Muscle layer of colon (tissue), 2 donors: ENCODE measurements around the gene EML5.
A peak's percentile ranks its signal among the peaks of the same experiment; 100 is the strongest.

ENCODE experiments used
- H3K27ac ChIP-seq: one replicate; pipeline ENCODE4 v1.7.0; 2013; ENCODE audit warnings: low read depth, mild to moderate bottlenecking, low read length, moderate library complexity
- H3K27me3 ChIP-seq, 2 donors: one replicate each; pipeline ENCODE4 v1.7.0; 2013; ENCODE audit warnings: low read length in 2 of 2, mild to moderate bottlenecking in 2 of 2; ENCODE audit not compliant: insufficient read depth in 2 of 2, control insufficient read depth in 1 of 2
- H3K36me3 ChIP-seq: one replicate; pipeline ENCODE4 v1.7.0; 2013; ENCODE audit warnings: mild to moderate bottlenecking, low read length; ENCODE audit not compliant: insufficient read depth
- H3K4me1 ChIP-seq: one replicate; pipeline ENCODE4 v1.7.0; 2013; ENCODE audit warnings: mild to moderate bottlenecking, low read length; ENCODE audit not compliant: insufficient read depth
- H3K4me3 ChIP-seq, 2 donors: one replicate each; pipeline ENCODE4 v1.7.0; 2013; ENCODE audit warnings: low read length in 2 of 2, low read depth in 1 of 2, mild to moderate bottlenecking in 1 of 2, moderate library complexity in 1 of 2
- H3K9ac ChIP-seq: one replicate; pipeline ENCODE4 v1.7.0; 2013; ENCODE audit warnings: low read length
- H3K9me3 ChIP-seq: one replicate; pipeline ENCODE4 v1.7.0; 2013; ENCODE audit warnings: mild to moderate bottlenecking, low read length
- donor health status: abdominal sarcoma.
- donor health status: Adenocarcinoma of cecum.

EML5 gene

GRCh38 chr14:88792473-88793258 lies at the start of gene EML5:
Gene EML5, minus strand, starts transcription at chr14:88792953. Its CDS starts 450 bp downstream, at chr14:88792503.
- no peaks in the 10 kb centered on the region for H3K27me3 ChIP-seq
- peak within 1 kb of the TSS; percentile 71 for H3K9ac ChIP-seq
- no peaks in the 10 kb centered on the region for H3K9me3 ChIP-seq
- H3K36me3 ChIP-seq, result no peaks in the 10 kb centered on the region
- peaks cover 7% of the 10 kb centered on the region for H3K4me1 ChIP-seq
- H3K27ac ChIP-seq, result peak within 1 kb of the TSS; percentile 66
- peak within 1 kb of the TSS; percentile 44 to 71 for H3K4me3 ChIP-seq

GRCh38 chr14:88842414-88842813 lies 49.7 kb upstream of the EML5 start:
- H3K9me3 ChIP-seq, result no peaks in the 10 kb centered on the region

GRCh38 chr14:88841741-88842140 lies 49.0 kb upstream of the EML5 start:
- Histone ChIP-seq H3K4me3 (no peak overlapping the region), H3K27me3 (no peaks in the 10 kb centered on the region), H3K27ac (no peak overlapping the region), H3K9ac (no peak overlapping the region), H3K4me1 (no peaks in the 10 kb centered on the region), H3K9me3 (no peaks in the 10 kb centered on the region), H3K36me3 (no peaks in the 10 kb centered on the region)

More at GRCh38 chr14:88842414-88842813, 49.7 kb upstream of the EML5 start:
- H3K4me1 ChIP-seq, result no peaks in the 10 kb centered on the region
- H3K4me3 ChIP-seq, result no peak overlapping the region
- no peaks in the 10 kb centered on the region for H3K27me3 ChIP-seq
- H3K9ac ChIP-seq, result no peak overlapping the region
- no peaks in the 10 kb centered on the region for H3K36me3 ChIP-seq
- H3K27ac ChIP-seq, result no peak overlapping the region

GRCh38 chr14:88840926-88841325 lies 48.2 kb upstream of the EML5 start:
- no peaks in the 10 kb centered on the region for H3K9me3 ChIP-seq
- H3K27me3 ChIP-seq, result no peaks in the 10 kb centered on the region
- no peaks in the 10 kb centered on the region for H3K36me3 ChIP-seq
- no peak overlapping the region for H3K4me3 ChIP-seq
- H3K27ac ChIP-seq, result no peak overlapping the region
- no peak overlapping the region for H3K9ac ChIP-seq
- no peaks in the 10 kb centered on the region for H3K4me1 ChIP-seq

- no peak overlapping the region for H3K27ac ChIP-seq
- H3K4me1 ChIP-seq, result peaks cover 19% of the 10 kb centered on the region
Observed at GRCh38 chr14:88838015-88838414, 45.3 kb upstream of the EML5 start.

GRCh38 chr14:88837495-88837894 lies 44.7 kb upstream of the EML5 start:
- Histone ChIP-seq H3K27ac (no peak overlapping the region), H3K4me3 (no peak overlapping the region), H3K9me3 (no peaks in the 10 kb centered on the region), H3K36me3 (no peaks in the 10 kb centered on the region), H3K9ac (no peak overlapping the region), H3K4me1 (peaks cover 19% of the 10 kb centered on the region), H3K27me3 (no peaks in the 10 kb centered on the region)

More at GRCh38 chr14:88838015-88838414, 45.3 kb upstream of the EML5 start:
- Histone ChIP-seq H3K36me3 (no peaks in the 10 kb centered on the region), H3K27me3 (no peaks in the 10 kb centered on the region), H3K4me3 (no peak overlapping the region), H3K9ac (no peak overlapping the region), H3K9me3 (no peaks in the 10 kb centered on the region)

GRCh38 chr14:88835661-88836060 lies 42.9 kb upstream of the EML5 start:
- Histone ChIP-seq H3K27me3 (no peaks in the 10 kb centered on the region), H3K4me3 (no peak overlapping the region), H3K36me3 (no peaks in the 10 kb centered on the region), H3K9ac (no peak overlapping the region), H3K9me3 (no peaks in the 10 kb centered on the region), H3K4me1 (peaks cover 29% of the 10 kb centered on the region), H3K27ac (no peak overlapping the region)

GRCh38 chr14:88834883-88835431 lies 42.2 kb upstream of the EML5 start:
- H3K27me3 ChIP-seq, result no peaks in the 10 kb centered on the region
- H3K9me3 ChIP-seq, result no peaks in the 10 kb centered on the region
- no peak overlapping the region for H3K27ac ChIP-seq
- H3K9ac ChIP-seq, result no peak overlapping the region
- no peak overlapping the region for H3K4me3 ChIP-seq
- H3K4me1 ChIP-seq, result peaks cover 31% of the 10 kb centered on the region
- no peaks in the 10 kb centered on the region for H3K36me3 ChIP-seq

- Histone ChIP-seq H3K36me3 (no peaks in the 10 kb centered on the region), H3K27me3 (no peaks in the 10 kb centered on the region), H3K4me3 (no peak overlapping the region), H3K9me3 (no peaks in the 10 kb centered on the region), H3K27ac (peak overlapping the region; percentile 16), H3K9ac (no peak overlapping the region), H3K4me1 (peaks cover 31% of the 10 kb centered on the region)
Observed at GRCh38 chr14:88831284-88831683, 38.5 kb upstream of the EML5 start.

- Histone ChIP-seq H3K27ac (no peak overlapping the region), H3K9ac (no peak overlapping the region), H3K36me3 (no peaks in the 10 kb centered on the region), H3K27me3 (no peaks in the 10 kb centered on the region), H3K4me1 (peaks cover 32% of the 10 kb centered on the region), H3K9me3 (no peaks in the 10 kb centered on the region), H3K4me3 (no peak overlapping the region)
Observed at GRCh38 chr14:88829685-88830302, 37.0 kb upstream of the EML5 start.

- Histone ChIP-seq H3K4me3 (no peak overlapping the region), H3K27me3 (no peaks in the 10 kb centered on the region), H3K4me1 (peaks cover 26% of the 10 kb centered on the region), H3K36me3 (no peaks in the 10 kb centered on the region), H3K27ac (no peak overlapping the region), H3K9me3 (no peaks in the 10 kb centered on the region), H3K9ac (no peak overlapping the region)
Observed at GRCh38 chr14:88829188-88829587, 36.4 kb upstream of the EML5 start.
